CD4-positive, alpha-beta T cell treated with Interleukin-4 for 1 hour (primary cell): Measurements from ENCODE around the gene BACE1.
"Not testable (repeated sequence)": the region's sequence is repeated elsewhere in the genome, so short reads cannot be mapped to it uniquely, and the experiment has no call there.

ENCODE experiments used
- DNase-seq, 2 donors: peaks; one replicate each; pipeline ENCODE4 v3.0.0-alpha.2; 2020 to 2022

The BACE1 gene

GRCh38 chr11:117316197-117316961 lies at the start of gene BACE1:
Gene BACE1 (minus strand): TSS chr11:117316256. CDS start chr11:117315795, 461 bp downstream.
- DNase-seq, result no peak

DNA sequence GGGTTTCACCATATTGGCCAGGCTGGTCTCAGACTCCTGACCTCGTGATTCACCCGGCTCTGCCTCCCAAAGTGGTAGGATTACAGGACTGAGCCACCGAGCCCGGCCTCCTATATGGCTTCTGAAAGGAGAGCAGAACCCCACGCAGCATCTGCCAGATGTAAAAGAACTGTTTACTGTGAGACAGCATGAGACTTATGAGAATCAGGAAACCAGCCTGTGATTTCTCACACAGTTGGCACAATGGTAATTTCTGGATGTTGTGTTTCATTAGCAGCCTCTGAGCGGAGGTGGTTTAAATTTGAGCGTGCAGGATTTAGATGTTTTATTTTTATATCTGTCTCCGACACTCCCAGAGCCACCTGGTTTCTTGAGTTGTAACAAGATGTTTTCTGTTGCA lies 45.4 kb upstream of the BACE1 start:
- DNase-seq, result no peak

DNA sequence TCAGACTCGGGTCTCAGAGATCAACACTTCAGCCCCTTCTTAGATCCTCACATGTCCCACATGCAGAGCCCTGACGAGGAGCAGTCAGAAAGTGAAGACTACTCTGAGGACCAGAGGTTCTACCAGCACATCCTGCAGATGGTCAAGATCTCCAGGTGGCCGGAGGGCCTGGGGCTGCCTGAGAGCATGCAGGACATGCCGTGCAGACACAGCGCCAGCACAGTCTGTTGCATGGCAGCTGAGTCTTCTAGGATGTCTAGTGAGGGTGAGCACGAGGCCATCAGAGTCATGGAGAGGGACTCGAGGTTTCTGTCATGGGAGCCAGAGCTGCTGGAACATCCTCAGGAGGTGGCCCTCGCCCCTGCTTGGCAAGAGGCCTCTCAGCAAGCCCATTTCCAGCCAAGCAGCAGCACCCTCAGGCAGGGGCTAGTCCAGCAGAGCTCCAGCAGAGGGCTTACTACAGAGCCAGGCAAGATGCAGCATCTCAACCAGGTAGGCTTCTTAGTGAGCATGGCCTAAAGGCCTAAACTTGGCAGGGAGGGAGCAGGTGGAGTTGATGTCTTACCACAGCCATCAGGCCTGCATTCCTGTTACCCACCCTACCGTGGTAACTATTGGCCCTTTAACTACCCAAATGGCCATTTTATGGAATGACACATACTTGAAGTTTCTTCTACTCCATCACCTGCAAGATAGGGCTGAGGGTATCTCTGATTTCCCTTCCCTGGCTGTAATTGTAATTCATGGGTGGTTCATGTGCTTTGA lies 40.3 kb upstream of the BACE1 start:
- no peak for DNase-seq

DNA sequence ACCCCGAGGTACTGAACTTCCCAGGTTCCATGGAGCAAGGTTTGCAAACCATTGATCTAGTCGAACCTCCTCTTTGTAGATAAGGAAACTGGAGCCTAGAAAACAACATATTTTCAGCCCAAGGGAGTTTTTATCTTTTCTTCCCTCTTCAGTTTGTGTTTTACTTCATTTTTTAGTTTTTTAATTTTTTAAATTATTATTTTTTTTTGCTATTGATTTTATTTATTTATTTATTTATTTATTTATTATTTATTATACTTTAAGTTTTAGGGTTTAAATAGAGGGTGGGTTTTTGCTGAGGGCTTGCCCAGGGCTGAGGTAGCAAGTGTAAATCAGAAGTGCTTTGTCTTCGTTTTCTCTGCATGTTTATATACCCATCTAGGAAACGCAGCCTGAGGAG lies 38.5 kb upstream of the BACE1 start:
- no peak for DNase-seq

GRCh38 chr11:117345039-117345438 lies 29.0 kb upstream of the BACE1 start:
- no peak for DNase-seq

GRCh38 chr11:117337076-117337475 lies 21.0 kb upstream of the BACE1 start:
- DNase-seq, result no peak

GRCh38 chr11:117335399-117335798 lies 19.3 kb upstream of the BACE1 start:
- no peak for DNase-seq

DNA sequence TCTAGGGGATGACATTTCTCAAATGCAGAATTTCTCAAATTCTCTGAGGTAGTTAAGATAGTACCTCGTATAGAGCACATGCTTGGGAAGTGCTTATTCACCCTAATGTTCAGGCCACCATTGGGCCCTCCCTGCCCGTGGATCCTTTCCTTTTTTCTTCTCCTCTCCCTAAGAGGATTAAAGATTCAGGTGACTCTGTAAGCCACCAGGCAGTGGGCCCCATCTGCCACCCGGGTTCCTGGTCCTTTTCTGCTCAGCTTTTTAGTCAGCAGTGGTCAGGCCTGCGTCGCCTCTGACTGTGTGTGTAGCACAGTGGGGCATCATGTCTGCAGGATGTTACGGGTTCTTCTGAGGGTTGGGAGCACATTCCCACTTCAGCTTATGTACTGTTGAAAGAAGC lies 18.8 kb upstream of the BACE1 start:
- no peak for DNase-seq

DNA sequence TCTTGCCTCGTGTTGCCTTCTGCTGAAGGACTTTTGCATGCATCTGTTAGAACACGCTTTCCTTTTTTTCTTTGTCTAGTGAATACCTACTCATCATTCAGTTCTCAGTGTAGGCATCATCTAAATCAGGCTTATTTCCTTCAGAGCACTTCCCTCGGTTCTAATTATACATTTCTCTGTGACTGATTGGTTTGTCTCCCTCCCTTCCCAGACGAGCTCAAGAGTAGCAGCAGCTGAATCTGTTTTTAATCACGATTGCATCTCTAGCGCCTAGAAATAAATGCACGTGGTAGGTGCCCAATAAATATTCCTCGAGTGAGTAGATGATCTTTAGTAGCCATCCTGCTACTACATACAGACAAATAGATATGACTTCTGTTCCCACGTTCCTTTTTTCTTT lies 17.9 kb upstream of the BACE1 start:
- DNase-seq, result no peak

DNA sequence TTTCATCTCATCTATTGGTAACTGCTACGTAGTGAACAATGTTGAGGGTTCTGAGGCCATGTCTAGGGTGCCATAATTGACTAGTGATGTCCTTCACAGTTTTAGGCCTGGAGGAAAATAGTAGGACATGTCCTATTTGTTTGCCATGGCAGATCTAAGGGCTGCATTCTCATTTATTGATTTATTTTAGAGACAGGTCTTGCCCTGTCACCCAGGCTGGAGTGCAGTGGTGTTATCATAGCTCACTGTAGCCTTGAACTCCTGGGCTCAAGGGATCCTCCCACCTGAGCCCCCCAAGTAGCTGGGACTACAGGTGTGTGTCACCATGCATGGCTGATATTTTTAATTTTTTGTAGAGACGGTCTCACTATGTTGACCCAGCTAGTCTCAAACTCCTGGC lies 16.8 kb upstream of the BACE1 start:
- no peak for DNase-seq

GRCh38 chr11:117328375-117329010 lies 12.4 kb upstream of the BACE1 start:
- no peak for DNase-seq

GRCh38 chr11:117327567-117328374 lies 11.7 kb upstream of the BACE1 start, which contains the start of gene CEP164:
Gene CEP164 (plus strand): TSS chr11:117327854. CDS start chr11:117338587, 10,733 bp downstream.
- peak; percentile 96 for DNase-seq

DNA sequence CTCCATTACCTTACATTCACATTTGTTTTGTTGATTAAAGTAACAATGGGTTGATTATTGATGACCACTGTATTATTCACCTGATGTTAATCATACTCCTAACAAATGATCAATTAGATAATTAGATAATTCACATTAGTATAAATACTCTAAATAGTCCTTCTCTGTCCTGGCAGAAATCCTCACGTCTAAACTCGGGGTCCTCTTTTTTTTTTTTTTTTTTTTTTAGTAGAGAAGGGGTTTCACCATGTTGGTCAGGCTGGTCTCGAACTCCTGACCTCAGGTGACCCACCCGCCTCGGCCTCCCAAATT lies 11.2 kb upstream of the BACE1 start:
- DNase-seq, result not testable (repeated sequence)

DNA sequence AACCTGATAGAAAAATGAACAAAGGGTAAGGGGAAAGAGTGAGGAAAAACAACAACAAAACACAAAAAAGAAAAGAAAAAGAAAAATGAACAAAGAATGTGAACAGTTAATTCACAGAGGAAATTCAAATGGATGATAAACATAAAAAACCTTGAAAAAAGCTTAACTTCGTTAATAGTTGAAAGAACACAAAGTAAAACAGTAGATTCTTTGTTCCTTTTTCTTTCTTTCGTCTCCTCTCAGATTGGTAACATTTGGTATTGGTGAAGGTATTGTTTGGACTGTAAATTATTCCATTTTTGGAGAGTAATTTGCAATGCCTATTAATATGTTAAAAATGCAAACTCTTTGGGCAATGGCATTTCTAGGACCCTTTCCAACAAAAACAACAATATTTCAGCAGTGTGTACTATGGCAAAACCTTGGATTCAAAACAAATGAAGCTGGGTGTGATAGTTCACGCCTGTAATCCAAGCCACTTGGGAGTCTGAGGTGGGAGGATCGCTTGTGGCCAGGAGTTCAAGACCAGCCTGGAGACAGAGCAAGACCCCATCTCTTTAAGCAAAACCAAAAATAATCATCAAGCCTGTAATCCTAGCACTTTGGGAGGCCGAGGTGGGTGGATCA lies 3.3 kb upstream of the BACE1 start:
- DNase-seq, result no peak

DNA sequence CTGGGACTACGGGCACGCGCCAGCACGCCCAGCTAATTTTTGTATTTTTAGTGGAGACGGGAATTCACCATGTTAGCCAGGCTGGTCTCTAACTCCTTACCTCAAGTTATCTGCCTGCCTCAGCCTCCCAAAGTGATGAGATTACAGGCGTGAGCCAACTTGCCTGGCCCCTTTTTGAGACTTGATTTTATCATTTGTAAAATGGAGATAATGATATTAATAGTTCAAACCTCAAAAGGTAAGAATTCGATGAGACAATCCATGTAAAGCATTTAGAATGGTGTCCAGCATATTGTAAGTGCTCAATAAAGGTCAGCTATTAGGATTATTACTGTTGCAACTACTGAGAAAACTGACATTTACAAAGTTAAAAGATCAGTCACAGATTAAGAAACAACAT lies 2.7 kb upstream of the BACE1 start:
- no peak for DNase-seq

- peak in 1 of 2 donors; percentile 19 for DNase-seq
These were observed 515 bp downstream of the BACE1 start for GRCh38 chr11:117315285-117316196.

DNA sequence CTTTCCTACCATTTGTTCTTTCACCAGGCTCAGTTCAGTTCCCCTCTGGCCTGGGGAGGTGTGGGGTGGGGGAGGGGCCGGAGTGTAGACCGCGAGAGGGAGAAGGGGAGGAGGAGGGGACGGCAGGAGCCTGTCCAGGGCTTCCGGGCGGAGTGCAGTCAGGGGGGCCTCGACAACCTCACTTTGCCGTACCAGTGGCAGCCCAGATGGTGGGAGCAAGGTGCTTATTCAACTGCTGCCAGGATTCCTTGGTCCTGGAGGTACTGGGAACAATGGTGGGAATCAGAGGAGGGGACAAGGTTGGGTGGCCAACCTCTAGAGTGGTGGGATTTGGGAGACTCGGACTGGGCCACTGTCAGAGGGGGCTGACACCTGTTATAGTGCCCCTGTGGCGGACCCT lies 1.2 kb downstream of the BACE1 start:
- no peak for DNase-seq

- DNase-seq, result no peak
These were observed 2.0 kb downstream of the BACE1 start for GRCh38 chr11:117313828-117314768.

DNA sequence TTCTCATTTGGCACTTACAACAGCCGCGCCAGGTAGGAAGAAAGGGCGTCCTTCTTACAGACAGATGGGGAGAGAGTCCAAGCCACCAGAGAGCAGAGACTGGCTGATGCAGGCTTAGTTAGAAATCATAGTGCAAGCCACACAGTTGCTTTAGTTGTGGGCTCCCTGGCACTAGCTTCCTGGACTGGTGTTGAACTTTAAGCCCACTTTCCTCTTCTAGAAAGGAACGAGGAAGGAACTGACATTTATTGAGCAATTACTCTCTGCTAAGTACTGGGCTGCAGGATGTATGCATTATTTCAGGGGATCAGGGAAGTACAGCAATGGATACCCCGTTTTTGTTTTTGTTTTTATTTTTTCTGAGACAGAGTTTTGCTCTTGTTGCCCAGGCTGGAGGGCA lies 3.0 kb downstream of the BACE1 start:
- DNase-seq, result no peak

DNA sequence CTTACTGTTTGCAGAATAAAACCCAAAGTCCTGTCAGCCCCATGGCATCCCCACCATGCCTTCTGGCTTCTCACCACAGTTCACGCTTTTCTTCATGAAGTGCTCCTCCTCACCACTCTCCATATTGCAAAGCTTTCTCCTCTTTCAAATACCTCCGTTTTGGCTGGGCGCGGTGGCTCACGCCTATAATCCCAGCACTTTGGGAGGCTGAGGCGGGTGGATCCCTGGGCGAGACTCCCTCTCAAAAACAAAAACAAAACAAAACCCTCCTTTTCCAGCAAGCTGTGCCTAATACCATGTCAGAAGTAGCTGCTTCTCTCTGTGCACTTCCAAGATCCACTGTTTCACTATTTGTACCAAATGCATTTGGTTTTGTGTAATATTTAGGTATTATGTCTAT lies 6.7 kb downstream of the BACE1 start:
- DNase-seq, result no peak
